D721Med (cell line): ENCODE data around the gene SLFN5.
"Not testable (repeated sequence)": the region's sequence is repeated elsewhere in the genome, so short reads cannot be mapped to it uniquely, and the experiment has no call there.

Experiments used
- DNase-seq: peaks from one replicate; pipeline ENCODE4 v3.0.0; 2011; ENCODE audit warnings: low spot score; ENCODE audit not compliant: insufficient read length
- FAIRE-seq: peaks from 2 replicates; lab custom pipeline; 2011; peaks lifted over from hg19 to GRCh38; lab: Jason Lieb, UNC
- CTCF ChIP-seq: IDR thresholded peaks from 2 replicates; pipeline ENCODE4 v1.5.1; 2012; ENCODE audit warnings: mild to moderate bottlenecking, control low read depth; ENCODE audit not compliant: insufficient read depth; ENCODE audit errors: missing control alignments

The SLFN5 gene

GRCh38 chr17:35242805-35243560, at the start of gene SLFN5:
SLFN5 (plus strand) TSS chr17:35243072; CDS start chr17:35258691, 15,619 bp downstream.
- no peak for DNase-seq
- no peak for FAIRE-seq
- no peak for TF ChIP-seq CTCF

GRCh38 chr17:35194001-35194400, 48.9 kb upstream of the SLFN5 start, which contains the start of gene SLC35G3:
SLC35G3 (minus strand) TSS chr17:35194393; CDS start chr17:35194307, 86 bp downstream.
- not testable (repeated sequence) for DNase-seq, FAIRE-seq

GRCh38 chr17:35195062-35195461, 47.8 kb upstream of the SLFN5 start:
- DNase-seq, FAIRE-seq: not testable (repeated sequence)

GRCh38 chr17:35202582-35202981, 40.3 kb upstream of the SLFN5 start:
- not testable (repeated sequence) for FAIRE-seq

GRCh38 chr17:35210741-35211140, 32.1 kb upstream of the SLFN5 start:
- no peak for TF ChIP-seq CTCF
- no peak for FAIRE-seq

More at GRCh38 chr17:35202582-35202981, 40.3 kb upstream of the SLFN5 start:
- DNase-seq, result not testable (repeated sequence)

GRCh38 chr17:35212668-35213067, 30.2 kb upstream of the SLFN5 start:
- DNase-seq (no peak), FAIRE-seq (no peak)
- TF ChIP-seq CTCF, result no peak

More at GRCh38 chr17:35210741-35211140, 32.1 kb upstream of the SLFN5 start:
- no peak for DNase-seq

- FAIRE-seq (no peak), DNase-seq (no peak)
- TF ChIP-seq CTCF, result no peak
These were observed 29.4 kb upstream of the SLFN5 start for GRCh38 chr17:35213412-35213940.

- DNase-seq, result no peak
- FAIRE-seq, result no peak
- no peak for TF ChIP-seq CTCF
These were observed 28.7 kb upstream of the SLFN5 start for GRCh38 chr17:35214192-35214591.
